ENCODE results near the gene BMP2K. TPM values are rescaled to one million over a fixed set of nuclear protein-coding genes. Genes with fewer than 3 reads are reported as not detected.

BMP2K gene
- total and polyA plus RNA-seq, 2 of the 8 experiments (the other 6 are each of a cell fraction or from before 2014, with no cell fraction given): 15.6 to 24.1 TPM

DNA sequence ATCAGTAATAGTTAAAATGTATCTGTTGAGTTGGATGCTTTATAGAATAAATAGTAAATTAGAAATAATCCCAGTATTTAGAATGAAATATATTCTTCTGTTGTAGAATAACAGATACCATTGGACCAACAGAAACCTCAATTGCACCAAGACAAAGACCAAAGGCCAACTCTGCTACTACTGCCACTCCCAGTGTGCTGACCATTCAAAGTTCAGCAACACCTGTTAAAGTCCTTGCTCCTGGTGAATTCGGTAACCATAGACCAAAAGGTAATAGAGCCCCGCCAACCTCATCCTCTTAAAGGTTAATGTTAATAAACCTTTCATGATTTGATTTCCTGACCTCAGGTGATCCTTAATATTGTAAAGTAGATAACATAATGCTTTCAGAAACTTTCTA is 89.3 kb downstream of the BMP2K start:
- Histone ChIP-seq H3K23ac (ENCODE audit: insufficient read length) (no peak overlapping the region), H3K9ac (replicated peaks in 1 of 4; ENCODE audit: extremely low read depth in 1 of 4, low read depth in 3 of 4, low read length in 3 of 4) (no peak overlapping the region), H3K27ac (ENCODE audit: low read depth, low read length) (no peak overlapping the region), H2AK5ac (ENCODE audit: low read depth, low read length) (no peak overlapping the region), H3K27me3 (replicated peaks in 1 of 4; ENCODE audit: control insufficient read depth in 3 of 4, extremely low read depth in 1 of 4, insufficient read depth in 3 of 4, low read length in 3 of 4) (no peaks in the 10 kb centered on the region), H3K4me3 (ENCODE audit: extremely low read depth in 1 of 4, insufficient read depth in 2 of 4, low read depth in 3 of 4, low read length in 4 of 4) (no peak overlapping the region), H2BK5ac (ENCODE audit: low read depth, low read length) (no peak overlapping the region), H2BK120ac (replicated peaks; ENCODE audit: low read depth, low read length) (no peak overlapping the region), H3K4ac (replicated peaks; ENCODE audit: insufficient read length, low read depth, low read length) (no peak overlapping the region), H3K9me3 (ENCODE audit: insufficient read depth in 2 of 2, low read depth in 1 of 2, low read length in 1 of 2) (no peaks in the 10 kb centered on the region), H2BK15ac (ENCODE audit: low read length) (no peak overlapping the region), H4K5ac (ENCODE audit: insufficient read length, low read depth, low read length) (no peak overlapping the region), H3K79me1 (ENCODE audit: low read depth, low read length) (no peaks in the 10 kb centered on the region), H4K8ac (ENCODE audit: extremely low read depth, insufficient read depth, low read length) (no peak overlapping the region), H4K91ac (replicated peaks; ENCODE audit: insufficient read length, low read length) (no peak overlapping the region), H2BK12ac (ENCODE audit: low read depth, low read length) (no peak overlapping the region), H3K14ac (ENCODE audit: insufficient read length) (no peak overlapping the region), H3K4me2 (ENCODE audit: insufficient read depth in 1 of 2, low read depth in 2 of 2, low read length in 2 of 2) (no peak overlapping the region), H3K4me1 (replicated peaks in 1 of 4; ENCODE audit: control insufficient read depth in 3 of 4, insufficient read depth in 4 of 4, low read length in 3 of 4) (no peaks in the 10 kb centered on the region), H3K56ac (replicated peaks; ENCODE audit: insufficient read length, low read depth, low read length) (no peak overlapping the region), H2AFZ (ENCODE audit: low read length) (no peak overlapping the region), H3K79me2 (ENCODE audit: control insufficient read depth in 1 of 2, insufficient read depth in 2 of 2, low read length in 2 of 2) (no peaks in the 10 kb centered on the region), H2BK20ac (ENCODE audit: low read length) (no peak overlapping the region), H3K23me2 (ENCODE audit: low read depth, low read length) (no peaks in the 10 kb centered on the region), H3K36me3 (ENCODE audit: control insufficient read depth in 2 of 4, insufficient read depth in 4 of 4, low read length in 3 of 4) (peaks cover 0 to 3% (median 0%) of the 10 kb centered on the region in 4 experiments; a peak in 2 of 8 replicates), H4K20me1 (replicated peaks in 1 of 2; ENCODE audit: control insufficient read depth in 1 of 2, insufficient read depth in 2 of 2, low read length in 2 of 2) (no peaks in the 10 kb centered on the region), H3K18ac (ENCODE audit: extremely low read depth, low read length) (no peak overlapping the region)
- ChIA-PET CTCF (ENCODE audit: partially characterized antibody) (interaction anchor here (1.8 to 3.2 kb wide), 2 partner anchors 10 to 14 kb away, joined by 6 to 24 read pairs; no protein-coding TSS in a partner anchor), POLR2A (ENCODE audit: partially characterized antibody) (no interaction called here)
- no peak for FAIRE-seq
- TF ChIP-seq GTF2F1 (IDR thresholded peaks at IDR 0.05; ENCODE audit: borderline replicate concordance, low read depth, low read length) (no peak), EZH2 (IDR thresholded peaks at IDR 0.05; ENCODE audit: low read depth, low read length, severe bottlenecking) (no peak), JUND (IDR thresholded peaks at IDR 0.05; ENCODE audit: low read length) (no peak), EP300 (IDR thresholded peaks at IDR 0.05; ENCODE audit: borderline replicate concordance in 1 of 2, low read depth in 2 of 2, low read length in 2 of 2) (no peak), CTBP2 (IDR thresholded peaks at IDR 0.05; ENCODE audit: borderline replicate concordance, insufficient read depth, insufficient read length, low read length) (no peak), SP2 (IDR thresholded peaks at IDR 0.05; ENCODE audit: low read length) (no peak), YY1 (IDR thresholded peaks at IDR 0.05; ENCODE audit: low read depth, low read length) (no peak), CHD1 (IDR thresholded peaks at IDR 0.05; ENCODE audit: low read depth, low read length) (no peak), POLR2AphosphoS5 (IDR thresholded peaks at IDR 0.05; ENCODE audit: low read depth, low read length) (no peak), CBX8 (IDR thresholded peaks at IDR 0.05; ENCODE audit: borderline replicate concordance, low read depth, low read length) (no peak), POU5F1 (IDR thresholded peaks at IDR 0.05; ENCODE audit: low read depth, low read length) (no peak), RXRA (IDR thresholded peaks at IDR 0.05; ENCODE audit: insufficient read depth, low read depth, low read length) (no peak), PHF8 (conservative IDR thresholded peaks at IDR 0.05; ENCODE audit: low read depth, low read length) (no peak)
- DNase-seq (ENCODE audit: low read depth in 1 of 2, low spot score in 2 of 2): no peak
- WGBS, 2 experiments (ENCODE audit: extremely low coverage in 1 of 2, insufficient coverage in 1 of 2, insufficient read length in 1 of 2, insufficient replicate concordance in 2 of 2, low coverage in 1 of 2, low lambda C conversion rate in 2 of 2, missing lambda C conversion rate in 1 of 2): 98% methylated on average over 2 of the region's 2 CpGs; no CpG with 5 or more reads in 1 of the 2 experiments
